HepG2 (cell line): ENCODE results near the gene ATP23. TPM values are rescaled to one million over a fixed set of nuclear protein-coding genes. Genes with fewer than 3 reads are reported as not detected.

ENCODE experiments used
- ATF3 ChIP-seq: sonication (generic); formaldehyde crosslinking; IDR thresholded peaks from 2 replicates; pipeline ENCODE4 v1.4.0; 2020; ENCODE audit warnings: missing genetic modification reagents
- CREBL2 ChIP-seq: sonication (generic); formaldehyde crosslinking; IDR thresholded peaks from 2 replicates; pipeline ENCODE4 v1.8.1; 2023; ENCODE audit warnings: missing genetic modification reagents, mild to moderate bottlenecking, borderline replicate concordance
- DR1 ChIP-seq: sonication (generic); formaldehyde crosslinking; IDR thresholded peaks from 2 replicates; pipeline ENCODE4 v1.8.0; 2021; ENCODE audit warnings: mild to moderate bottlenecking, missing genetic modification reagents, inconsistent platforms
- EEA1 ChIP-seq: sonication (generic); formaldehyde crosslinking; IDR thresholded peaks from 2 replicates; pipeline ENCODE4 v1.5.1; 2020; ENCODE audit warnings: mild to moderate bottlenecking, missing genetic modification reagents, borderline replicate concordance
- EHMT2 ChIP-seq: fragments of 200-600 bp; sonication (generic); IDR thresholded peaks from 2 replicates; pipeline ENCODE4 v1.7.0; 2017; ENCODE audit warnings: antibody characterized with exemption, low read depth, low read length, borderline replicate concordance
- EZH2 ChIP-seq: conservative IDR thresholded peaks from 2 replicates; pipeline ENCODE4 v1.6.1; 2012; ENCODE audit warnings: mild to moderate bottlenecking, low read depth, low read length, moderate library complexity
- FOSL1 ChIP-seq: sonication (generic); formaldehyde crosslinking; IDR thresholded peaks from 2 replicates; pipeline ENCODE4 v1.9.0; 2021; ENCODE audit warnings: missing genetic modification reagents, borderline replicate concordance
- FOXK2 ChIP-seq: fragments of 450-650 bp; IDR thresholded peaks from 2 replicates; pipeline ENCODE4 v1.6.1; 2016
- GTF2F1 ChIP-seq: fragments of 150-350 bp; IDR thresholded peaks from 2 replicates; pipeline ENCODE4 v1.6.1; 2014; ENCODE audit warnings: low read length
- HDAC2 ChIP-seq: sonication (generic); formaldehyde crosslinking; IDR thresholded peaks from 2 replicates; pipeline ENCODE4 v1.4.0; 2020; ENCODE audit warnings: missing genetic modification reagents
- HOXA9 ChIP-seq: sonication (generic); formaldehyde crosslinking; IDR thresholded peaks from 2 replicates; pipeline ENCODE4 v1.8.1; 2022; ENCODE audit warnings: missing genetic modification reagents, mild to moderate bottlenecking, moderate library complexity, borderline replicate concordance
- IRF9 ChIP-seq: sonication (generic); formaldehyde crosslinking; IDR thresholded peaks from 2 replicates; pipeline ENCODE4 v1.8.0; 2022; ENCODE audit warnings: missing genetic modification reagents, mild to moderate bottlenecking, borderline replicate concordance
- PAWR ChIP-seq: sonication (generic); formaldehyde crosslinking; IDR thresholded peaks from 2 replicates; pipeline ENCODE4 v1.4.0; 2020; ENCODE audit warnings: missing genetic modification reagents, mild to moderate bottlenecking, borderline replicate concordance
- PHF21A ChIP-seq: sonication (generic); formaldehyde crosslinking; IDR thresholded peaks from 2 replicates; pipeline ENCODE4 v1.5.0; 2020; ENCODE audit warnings: mild to moderate bottlenecking, missing genetic modification reagents
- PITX1 ChIP-seq: sonication (generic); formaldehyde crosslinking; IDR thresholded peaks from 2 replicates; pipeline ENCODE4 v1.5.1; 2020; ENCODE audit warnings: mild to moderate bottlenecking, missing genetic modification reagents
- RAD21 ChIP-seq: fragments of 450-650 bp; formaldehyde crosslinking; IDR thresholded peaks from 2 replicates; pipeline ENCODE4 v1.5.0; 2020; ENCODE audit warnings: mild to moderate bottlenecking
- RBFOX2 ChIP-seq: fragments of 200-400 bp; formaldehyde crosslinking; IDR thresholded peaks from 2 replicates; pipeline ENCODE4 v1.6.1; 2017; ENCODE audit warnings: low read depth, mild to moderate bottlenecking, low read length
- SNAI1 ChIP-seq: sonication (generic); formaldehyde crosslinking; IDR thresholded peaks from 2 replicates; pipeline ENCODE4 v1.5.0; 2020; ENCODE audit warnings: mild to moderate bottlenecking, missing genetic modification reagents, borderline replicate concordance
- SPEN ChIP-seq: sonication (generic); formaldehyde crosslinking; IDR thresholded peaks from 2 replicates; pipeline ENCODE4 v1.5.1; 2020; ENCODE audit warnings: low read depth, mild to moderate bottlenecking, missing genetic modification reagents
- SRSF4 ChIP-seq: fragments of 200-400 bp; formaldehyde crosslinking; IDR thresholded peaks from one replicate; pipeline ENCODE4 v1.6.1; 2018; ENCODE audit warnings: mild to moderate bottlenecking, low read depth, low read length, moderate library complexity; ENCODE audit not compliant: poor library complexity, severe bottlenecking
- TBP ChIP-seq: sonication (generic); formaldehyde crosslinking; IDR thresholded peaks from 2 replicates; pipeline ENCODE4 v1.5.0; 2020; ENCODE audit warnings: missing genetic modification reagents
- ZBTB2 ChIP-seq: sonication (generic); formaldehyde crosslinking; IDR thresholded peaks from 2 replicates; pipeline ENCODE4 v1.8.0; 2022; ENCODE audit warnings: low read depth, missing genetic modification reagents
- ZBTB21 ChIP-seq: sonication (generic); formaldehyde crosslinking; IDR thresholded peaks from 2 replicates; pipeline ENCODE4 v1.4.0; 2020; ENCODE audit warnings: missing genetic modification reagents
- ZEB1 ChIP-seq: IDR thresholded peaks from 2 replicates; pipeline ENCODE4 v1.6.1; 2012; ENCODE audit warnings: mild to moderate bottlenecking, low read depth, inconsistent platforms; ENCODE audit not compliant: insufficient replicate concordance
- ZKSCAN5 ChIP-seq: sonication (generic); formaldehyde crosslinking; IDR thresholded peaks from 2 replicates; pipeline ENCODE4 v1.5.1; 2020; ENCODE audit warnings: mild to moderate bottlenecking, missing genetic modification reagents
- ZNF207 ChIP-seq: fragments of 450-650 bp; IDR thresholded peaks from 2 replicates; pipeline ENCODE4 v1.6.1; 2016; ENCODE audit warnings: antibody characterized with exemption, borderline replicate concordance
- ZNF260 ChIP-seq: sonication (generic); formaldehyde crosslinking; IDR thresholded peaks from 2 replicates; pipeline ENCODE4 v1.4.0; 2020; ENCODE audit warnings: missing genetic modification reagents, low read depth, mild to moderate bottlenecking, borderline replicate concordance
- ZNF430 ChIP-seq: sonication (generic); formaldehyde crosslinking; IDR thresholded peaks from 2 replicates; pipeline ENCODE4 v1.9.0; 2021; ENCODE audit warnings: mild to moderate bottlenecking, missing genetic modification reagents
- ZNF572 ChIP-seq: sonication (generic); formaldehyde crosslinking; IDR thresholded peaks from 2 replicates; pipeline ENCODE4 v1.5.1; 2020; ENCODE audit warnings: mild to moderate bottlenecking, missing genetic modification reagents
- ZNF790 ChIP-seq: sonication (generic); formaldehyde crosslinking; IDR thresholded peaks from 2 replicates; pipeline ENCODE4 v1.8.0; 2022; ENCODE audit warnings: missing genetic modification reagents, mild to moderate bottlenecking, borderline replicate concordance
- polyA plus RNA-seq, 8 experiments: library from polyadenylated mRNA; depleted of rRNA in 3 of 8; stranded (reverse) in 7 of 8; unstranded in 1 of 8; fragments of >200 nt; fragmentation: Illumina TruSeq in 4 of 8; extraction: Trizol in 4 of 8; gene quantifications; 2 replicates each; pipeline versions ENCODE4 v1.2.1 to v1.2.3, GENCODE V29; 2011 to 2016; ENCODE audit warnings: low read depth in 4 of 8, missing spikeins in 1 of 8, mixed read lengths in 1 of 8; ENCODE audit not compliant: insufficient read depth in 1 of 8
- total RNA-seq, 5 experiments: library from RNA; depleted of rRNA; stranded (reverse); fragments of >200 nt; fragmentation: Illumina TruSeq; extraction: Trizol; gene quantifications; 2 replicates each; pipeline ENCODE4 v1.2.3, GENCODE V29; 2016; ENCODE audit warnings: low read depth in 1 of 5

ATP23 gene
- total and polyA plus RNA-seq, 2 of the 13 experiments (the other 11 are each of a cell fraction or from before 2014, with no cell fraction given): 12.1 to 14.7 TPM

GRCh38 chr12:57941165-57941894 lies at the start of gene ATP23 (continued):
- peak; percentile 28; the same call in 1 of the 2 replicates for TF ChIP-seq ZBTB2 (CRISPR knock-in tag)
- TF ChIP-seq FOXK2: no peak
- no peak for TF ChIP-seq ZEB1
- TF ChIP-seq EEA1 (CRISPR knock-in tag): no peak
- no peak for TF ChIP-seq ZKSCAN5 (CRISPR knock-in tag)
- TF ChIP-seq ZNF430 (CRISPR knock-in tag): no peak
- no peak for TF ChIP-seq EHMT2
- no peak for TF ChIP-seq CREBL2
- peak; percentile 52; the same call in 1 of the 2 replicates for TF ChIP-seq DR1
- no peak for TF ChIP-seq IRF9 (CRISPR knock-in tag)
- TF ChIP-seq PAWR (CRISPR knock-in tag): no peak
- peak; percentile 40 for TF ChIP-seq HDAC2 (CRISPR knock-in tag)
- no peak for TF ChIP-seq EZH2
- no peak for TF ChIP-seq RAD21
- no peak for TF ChIP-seq ZNF790 (CRISPR knock-in tag)
- TF ChIP-seq HOXA9 (CRISPR knock-in tag): peak; percentile 42; the same call in 1 of the 2 replicates
- TF ChIP-seq RBFOX2: peak; percentile 90
- peak; percentile 25; the same call in 1 of the 2 replicates for TF ChIP-seq PITX1 (CRISPR knock-in tag)
- TF ChIP-seq TBP (CRISPR knock-in tag): no peak
- no peak for TF ChIP-seq GTF2F1
- 0 out of 2 replicates have a peak, but pooled peaks have one; percentile 15 for TF ChIP-seq ATF3
- no peak for TF ChIP-seq ZNF572
- no peak for TF ChIP-seq SRSF4
- TF ChIP-seq SNAI1 (CRISPR knock-in tag): peak; percentile 79; the same call in 1 of the 2 replicates
- TF ChIP-seq FOSL1: no peak
- no peak for TF ChIP-seq ZNF260 (CRISPR knock-in tag)
- peak; percentile 57; the same call in 1 of the 2 replicates for TF ChIP-seq SPEN
- no peak for TF ChIP-seq ZBTB21
- TF ChIP-seq PHF21A (CRISPR knock-in tag): no peak
- TF ChIP-seq ZNF207: no peak
